Measurements from ENCODE around the gene PRKCI. TPM values are rescaled to one million over a fixed set of nuclear protein-coding genes. Genes with fewer than 3 reads are reported as not detected.
"Not testable (repeated sequence)": the region's sequence is repeated elsewhere in the genome, so short reads cannot be mapped to it uniquely, and the experiment has no call there.

The PRKCI gene
- polyA plus RNA-seq, 1 experiment: 15.1 TPM

DNA sequence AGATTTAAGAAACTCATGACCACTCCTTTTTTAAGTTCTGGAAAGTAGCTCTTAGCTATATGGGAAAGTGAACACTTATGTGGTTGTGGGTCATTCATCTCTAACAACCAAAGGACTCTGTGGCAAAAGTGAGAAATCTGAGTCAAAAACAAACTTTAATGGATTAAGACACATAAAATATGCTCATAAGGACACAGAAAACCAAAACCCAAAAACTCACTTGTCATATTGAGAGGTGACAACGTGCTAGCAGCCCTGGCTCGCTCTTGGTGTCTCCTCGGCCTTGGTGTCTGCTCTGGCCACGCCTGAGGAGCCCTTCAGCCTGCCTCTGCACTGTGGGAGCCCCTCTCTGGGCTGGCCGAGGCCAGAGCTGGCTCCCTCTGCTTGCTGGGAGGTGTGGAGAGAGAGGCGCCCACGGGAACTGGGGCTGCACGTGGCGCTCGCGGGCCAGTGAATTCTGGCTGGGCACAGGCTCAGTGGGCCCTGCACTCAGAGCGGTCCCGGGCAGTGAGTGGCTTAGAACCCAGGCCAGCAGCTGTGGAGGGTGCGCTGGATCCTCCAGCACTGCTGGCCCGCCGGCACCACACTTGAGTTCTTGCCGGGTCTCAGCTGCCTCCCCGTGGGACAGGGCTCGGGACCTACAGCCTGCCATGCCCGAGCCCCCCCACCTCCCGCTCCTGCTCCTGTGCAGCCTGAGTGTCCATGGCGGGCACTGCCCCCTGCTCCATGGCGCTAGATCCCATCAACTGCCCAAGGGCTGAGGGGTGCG, 105.0 kb downstream of the PRKCI start:
- DNase-seq (ENCODE audit: low read depth): no peak
- H3K36me3 ChIP-seq (ENCODE audit: control insufficient read depth, insufficient read depth, low read length): no peaks in the 10 kb centered on the region
- no peak overlapping the region for H3K4me3 ChIP-seq (ENCODE audit: low read depth, low read length)
- TF ChIP-seq, protein P1, sequence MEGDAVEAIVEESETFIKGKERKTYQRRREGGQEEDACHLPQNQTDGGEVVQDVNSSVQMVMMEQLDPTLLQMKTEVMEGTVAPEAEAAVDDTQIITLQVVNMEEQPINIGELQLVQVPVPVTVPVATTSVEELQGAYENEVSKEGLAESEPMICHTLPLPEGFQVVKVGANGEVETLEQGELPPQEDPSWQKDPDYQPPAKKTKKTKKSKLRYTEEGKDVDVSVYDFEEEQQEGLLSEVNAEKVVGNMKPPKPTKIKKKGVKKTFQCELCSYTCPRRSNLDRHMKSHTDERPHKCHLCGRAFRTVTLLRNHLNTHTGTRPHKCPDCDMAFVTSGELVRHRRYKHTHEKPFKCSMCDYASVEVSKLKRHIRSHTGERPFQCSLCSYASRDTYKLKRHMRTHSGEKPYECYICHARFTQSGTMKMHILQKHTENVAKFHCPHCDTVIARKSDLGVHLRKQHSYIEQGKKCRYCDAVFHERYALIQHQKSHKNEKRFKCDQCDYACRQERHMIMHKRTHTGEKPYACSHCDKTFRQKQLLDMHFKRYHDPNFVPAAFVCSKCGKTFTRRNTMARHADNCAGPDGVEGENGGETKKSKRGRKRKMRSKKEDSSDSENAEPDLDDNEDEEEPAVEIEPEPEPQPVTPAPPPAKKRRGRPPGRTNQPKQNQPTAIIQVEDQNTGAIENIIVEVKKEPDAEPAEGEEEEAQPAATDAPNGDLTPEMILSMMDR (IDR thresholded peaks at IDR 0.05; ENCODE audit: insufficient read depth, low read depth, low read length): no peak
- ChIA-PET POLR2A (no interaction called here), CTCF (no interaction called here)
- no peaks in the 10 kb centered on the region for H3K27me3 ChIP-seq (ENCODE audit: control insufficient read depth, insufficient read depth, low read length)

DNA sequence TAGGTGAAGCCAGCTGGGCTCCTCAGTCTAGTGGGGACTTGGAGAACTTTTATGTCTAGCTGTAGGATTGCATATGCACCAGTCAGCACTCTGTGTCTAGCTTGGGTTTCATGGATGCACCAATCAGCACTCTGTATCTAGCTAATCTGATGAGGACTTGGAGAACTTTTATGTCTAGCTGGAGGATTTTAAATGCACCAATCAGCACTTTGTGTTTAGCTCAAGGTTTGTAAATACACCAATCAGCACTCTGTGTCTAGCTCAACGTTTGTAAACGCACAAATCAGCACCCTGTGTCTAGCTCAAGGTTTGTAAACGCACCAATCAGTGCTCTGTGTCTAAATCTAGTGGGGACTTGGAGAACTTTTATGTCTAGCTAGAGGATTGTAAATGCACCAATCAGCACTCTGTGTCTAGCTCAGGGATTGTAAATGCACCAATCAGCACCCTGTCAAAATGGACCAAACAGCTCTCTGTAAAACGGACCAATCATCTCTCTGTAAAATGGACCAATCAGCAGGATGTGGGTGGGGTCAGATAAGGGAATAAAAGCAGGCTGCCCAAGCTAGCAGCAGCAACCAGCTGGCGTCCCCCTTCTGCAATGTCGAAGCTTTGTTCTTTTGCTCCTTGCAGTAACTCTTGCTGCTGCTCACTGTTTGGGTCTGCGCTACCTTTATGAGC, 105.8 kb downstream of the PRKCI start:
- H3K4me3 ChIP-seq (ENCODE audit: low read depth, low read length); H3K36me3 ChIP-seq (ENCODE audit: control insufficient read depth, insufficient read depth, low read length); DNase-seq (ENCODE audit: low read depth); POLR2A ChIA-PET; H3K27me3 ChIP-seq (ENCODE audit: control insufficient read depth, insufficient read depth, low read length): not testable (repeated sequence)
- CTCF ChIA-PET: interaction anchor here (0.6 to 1.2 kb wide), 3 partner anchors 9 to 82 kb away, joined by 3 to 4 read pairs (median 3); no protein-coding TSS in a partner anchor

DNA sequence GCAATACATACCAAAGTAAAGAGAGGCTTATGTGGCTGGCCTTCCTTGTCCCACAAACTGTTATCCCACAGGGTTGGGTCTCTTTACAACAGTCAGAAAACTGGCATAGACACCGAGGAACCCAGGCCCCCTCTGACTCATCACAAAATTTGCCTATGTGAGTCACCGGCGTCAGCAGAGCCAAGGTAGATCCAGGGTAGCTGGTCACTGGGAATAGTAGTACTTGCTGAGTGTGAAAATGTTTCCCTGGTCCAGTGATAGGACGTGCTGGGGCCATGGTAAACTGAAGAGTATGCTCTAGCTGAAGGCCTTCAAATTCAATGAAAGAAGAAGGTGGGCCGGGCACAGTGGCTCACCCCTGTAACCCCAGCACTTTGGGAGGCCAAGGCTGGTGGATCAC, 108.1 kb downstream of the PRKCI start:
- POLR2A ChIA-PET: no interaction called here
- DNase-seq (ENCODE audit: low read depth): no peak
- TF ChIP-seq, protein P1 (IDR thresholded peaks at IDR 0.05; ENCODE audit: insufficient read depth, low read depth, low read length): no peak
- CTCF ChIA-PET: no interaction called here
- no peak overlapping the region for H3K4me3 ChIP-seq (ENCODE audit: low read depth, low read length)
- no peaks in the 10 kb centered on the region for H3K36me3 ChIP-seq (ENCODE audit: control insufficient read depth, insufficient read depth, low read length)
- H3K27me3 ChIP-seq (ENCODE audit: control insufficient read depth, insufficient read depth, low read length): no peaks in the 10 kb centered on the region

DNA sequence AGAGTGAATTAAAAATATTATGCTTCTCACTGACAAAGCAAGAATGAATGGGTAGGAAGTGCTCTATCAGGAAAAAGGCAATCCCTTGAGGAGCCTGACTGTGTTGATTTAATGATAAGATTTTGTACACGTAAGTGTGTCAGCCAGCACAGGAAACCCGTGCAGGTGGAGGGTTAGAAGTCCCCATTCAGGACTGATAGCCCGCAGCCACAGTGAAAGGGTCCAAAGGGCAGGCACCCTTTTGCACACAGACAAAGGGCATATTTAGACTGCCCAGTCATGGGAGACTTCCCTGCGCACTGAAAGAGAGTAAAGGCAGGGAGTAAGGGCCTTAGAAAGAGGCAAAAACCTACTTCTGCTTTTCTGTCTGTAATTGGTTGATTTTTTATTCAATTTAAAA, 108.9 kb downstream of the PRKCI start:
- TF ChIP-seq, protein P1 (IDR thresholded peaks at IDR 0.05; ENCODE audit: insufficient read depth, low read depth, low read length): no peak
- Histone ChIP-seq H3K4me3 (ENCODE audit: low read depth, low read length) (no peak overlapping the region), H3K27me3 (ENCODE audit: control insufficient read depth, insufficient read depth, low read length) (no peaks in the 10 kb centered on the region), H3K36me3 (ENCODE audit: control insufficient read depth, insufficient read depth, low read length) (no peaks in the 10 kb centered on the region)
- ChIA-PET POLR2A (no interaction called here), CTCF (no interaction called here)
- no peak for DNase-seq (ENCODE audit: low read depth)

DNA sequence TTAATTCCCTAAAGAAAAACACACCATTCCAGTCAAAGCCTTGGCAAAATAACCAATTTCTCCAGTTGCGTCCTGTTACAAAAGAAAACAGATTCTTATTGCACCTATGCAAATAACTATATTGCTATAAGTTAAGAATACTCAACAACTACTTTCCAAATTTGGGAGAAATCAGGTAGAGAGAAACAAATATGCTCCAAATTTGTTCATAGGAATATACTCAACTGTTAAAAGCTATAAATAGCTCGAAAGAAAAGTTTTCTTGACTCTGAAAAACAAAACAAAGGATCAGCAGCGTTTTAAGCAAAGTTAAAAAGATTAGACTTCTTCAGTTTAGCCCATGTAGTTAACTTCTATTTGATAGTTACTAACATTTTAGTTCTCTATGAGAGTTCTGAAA, 115.2 kb downstream of the PRKCI start:
- H3K4me3 ChIP-seq (ENCODE audit: low read depth, low read length): no peak overlapping the region
- TF ChIP-seq, protein P1 (IDR thresholded peaks at IDR 0.05; ENCODE audit: insufficient read depth, low read depth, low read length): no peak
- H3K27me3 ChIP-seq (ENCODE audit: control insufficient read depth, insufficient read depth, low read length): no peaks in the 10 kb centered on the region
- ChIA-PET POLR2A (no interaction called here), CTCF (interaction anchor here (0.7 to 1.1 kb wide), 2 partner anchors 9 to 13 kb away, joined by 3 to 5 read pairs; no protein-coding TSS in a partner anchor)
- no peak for DNase-seq (ENCODE audit: low read depth)
- no peaks in the 10 kb centered on the region for H3K36me3 ChIP-seq (ENCODE audit: control insufficient read depth, insufficient read depth, low read length)
